ENCODE results near the gene SPATC1L. TPM values are rescaled to one million over a fixed set of nuclear protein-coding genes. Genes with fewer than 3 reads are reported as not detected.

The SPATC1L gene
- total RNA-seq, 1 donor from 2014 or later: 6.3 TPM

GRCh38 chr21:46128933-46129571 is 55.2 kb downstream of the SPATC1L start:
- peak; percentile 8 for ATAC-seq (ENCODE audit: poor library complexity)
- DNase-seq: peak; percentile 49
- intact Hi-C loops (cut with DNase I): no loop called here

DNA sequence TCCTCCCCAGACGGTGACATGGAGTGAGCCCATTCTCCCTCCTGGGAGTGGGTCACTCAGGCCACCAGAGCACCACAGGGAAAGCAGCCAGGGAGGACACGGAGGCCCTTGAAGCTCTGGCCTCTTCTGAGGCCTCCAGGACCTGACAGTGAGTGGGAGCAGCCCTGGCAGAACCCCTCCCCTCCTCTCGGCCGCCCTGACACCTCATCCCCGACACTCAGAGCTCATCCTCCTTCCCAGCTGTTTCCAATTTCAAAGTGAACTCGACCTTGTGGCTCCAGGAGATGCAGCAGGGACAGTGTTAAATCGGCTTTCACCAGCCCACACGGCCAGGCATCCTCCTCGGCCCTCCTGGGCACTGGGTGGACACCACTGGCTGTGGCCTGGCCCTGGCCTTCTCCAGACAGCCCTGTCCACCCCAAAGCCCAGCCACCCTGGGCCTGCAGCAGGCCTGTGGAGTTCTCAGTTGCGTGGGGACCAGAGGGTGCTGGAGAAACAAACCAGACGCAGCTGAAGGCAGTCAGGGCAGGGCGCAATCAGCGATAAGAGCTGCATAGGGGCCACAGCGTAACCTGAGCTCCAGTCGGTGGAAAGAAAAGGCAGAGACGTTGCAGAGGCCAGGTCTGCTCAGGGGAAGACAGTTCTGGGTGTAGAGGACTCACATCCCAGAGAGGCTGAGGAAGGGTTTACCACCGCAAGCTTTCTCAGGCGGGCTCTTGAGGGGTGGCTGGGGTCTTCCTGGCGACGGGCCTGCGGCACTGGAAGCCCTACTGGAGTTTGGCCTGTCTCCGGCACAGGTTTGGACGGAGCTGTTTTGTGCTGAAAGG is 55.9 kb downstream of the SPATC1L start:
- ATAC-seq (ENCODE audit: poor library complexity) (peak; percentile 74), DNase-seq (peak; percentile 78)
- intact Hi-C loops (cut with DNase I): no loop called here

DNA sequence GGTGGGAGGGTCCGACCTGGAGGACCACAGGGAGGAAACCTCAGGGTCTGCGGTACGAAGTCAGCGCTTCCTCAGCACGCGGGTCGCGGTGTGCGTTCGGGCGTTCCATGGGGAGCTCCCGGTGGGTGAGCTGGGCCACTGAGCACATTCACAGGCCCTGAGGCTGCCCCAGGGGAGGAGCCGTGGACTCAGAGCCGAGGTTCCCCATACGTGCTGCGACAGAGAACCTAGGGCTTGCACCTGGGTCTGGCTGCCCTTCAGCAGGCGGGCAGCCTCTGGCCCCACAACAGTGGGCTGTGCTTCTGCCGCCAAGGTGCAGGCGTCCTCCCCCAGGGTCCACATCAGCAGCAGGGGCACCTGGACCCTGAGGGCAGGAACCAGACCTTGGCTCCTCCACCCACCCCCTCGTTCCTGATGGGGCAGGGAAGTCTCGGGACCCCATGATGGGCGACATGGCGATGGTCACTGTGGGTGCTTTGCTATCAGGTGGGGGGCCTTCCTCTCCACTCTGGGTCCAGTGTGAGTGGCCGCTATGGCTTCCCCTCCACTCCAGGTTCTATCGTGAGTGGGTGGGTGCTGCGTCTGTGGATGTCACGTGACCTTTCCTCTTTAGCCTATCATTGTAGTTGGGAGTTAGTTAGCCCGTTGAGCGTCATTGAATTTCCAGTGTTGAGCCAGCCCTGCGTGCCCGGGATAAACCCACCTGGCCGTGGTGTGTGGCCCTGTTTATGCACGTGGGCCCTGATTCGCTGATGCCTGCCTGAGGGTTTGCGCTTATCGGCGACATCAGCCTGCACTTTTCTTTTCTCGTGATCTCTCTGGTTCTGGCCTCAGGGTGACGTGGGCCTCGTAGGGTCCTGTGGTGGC is 56.8 kb downstream of the SPATC1L start:
- no peak for ATAC-seq (ENCODE audit: poor library complexity)
- peak; percentile 38 for DNase-seq
- intact Hi-C loops (cut with DNase I): no loop called here

DNA sequence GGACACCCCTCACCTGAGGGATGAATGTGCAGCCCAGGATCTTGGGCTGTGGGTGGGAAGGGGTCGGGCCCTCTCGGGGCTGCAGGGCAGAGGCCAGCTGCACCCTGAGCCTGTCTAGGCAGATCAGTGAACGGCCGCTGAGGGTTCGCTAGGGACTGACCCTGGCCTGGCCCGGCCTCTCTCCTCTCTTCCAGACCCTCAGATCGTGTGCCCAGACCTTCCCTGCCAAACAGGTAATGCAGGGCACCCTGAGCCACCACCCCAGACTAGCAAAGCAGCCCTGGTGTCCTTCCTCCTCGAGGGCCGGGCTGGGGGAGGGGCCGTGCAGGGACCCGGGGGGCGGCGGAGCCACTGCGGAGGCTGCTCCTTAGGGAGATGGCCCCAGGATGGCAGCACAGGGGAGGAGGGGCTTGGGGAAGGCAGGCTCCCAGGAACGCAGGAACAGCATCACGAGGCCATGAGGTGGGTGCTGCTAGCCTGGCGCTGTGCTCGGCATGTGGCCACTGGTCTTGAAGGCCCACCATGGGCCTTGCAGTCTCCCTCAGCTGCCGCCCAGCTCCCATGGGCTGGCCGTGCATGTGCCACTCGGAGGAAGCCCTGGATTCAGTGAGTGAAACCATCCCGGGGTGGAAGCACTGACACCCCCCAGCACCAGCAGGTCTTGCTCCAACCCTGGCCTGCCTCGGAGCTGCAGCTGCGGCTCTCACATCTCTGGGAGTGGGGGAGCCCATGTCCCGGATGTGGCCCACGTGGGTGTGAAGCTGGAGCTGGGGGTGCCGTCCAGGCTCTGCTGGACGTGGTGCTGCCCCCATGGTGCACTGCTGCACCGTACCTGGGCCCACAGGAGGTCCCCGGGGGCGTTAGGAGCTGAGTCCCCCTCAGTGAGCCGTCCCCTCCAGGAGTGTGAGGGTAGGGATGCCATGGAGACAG is 57.7 kb downstream of the SPATC1L start:
- DNase-seq: peak; percentile 38
- intact Hi-C loops (cut with DNase I): no loop called here

DNA sequence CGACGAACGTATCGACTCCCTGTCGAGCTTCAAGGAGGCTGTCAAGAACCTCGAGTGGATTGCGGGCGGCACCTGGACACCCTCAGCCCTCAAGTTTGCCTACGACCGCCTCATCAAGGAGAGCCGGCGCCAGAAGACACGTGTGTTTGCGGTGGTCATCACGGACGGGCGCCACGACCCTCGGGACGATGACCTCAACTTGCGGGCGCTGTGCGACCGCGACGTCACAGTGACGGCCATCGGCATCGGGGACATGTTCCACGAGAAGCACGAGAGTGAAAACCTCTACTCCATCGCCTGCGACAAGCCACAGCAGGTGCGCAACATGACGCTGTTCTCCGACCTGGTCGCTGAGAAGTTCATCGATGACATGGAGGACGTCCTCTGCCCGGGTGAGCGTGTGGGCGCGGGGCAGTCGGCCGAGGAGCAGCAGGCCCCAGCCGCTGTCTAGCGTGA is 58.4 kb downstream of the SPATC1L start:
- no peak for ATAC-seq (ENCODE audit: poor library complexity)
- intact Hi-C loops (cut with DNase I): no loop called here
- no peak for DNase-seq

More for the DNA sequence above, 57.7 kb downstream of the SPATC1L start:
- ATAC-seq (ENCODE audit: poor library complexity): no peak

- ATAC-seq (ENCODE audit: poor library complexity) (no peak), DNase-seq (peak; percentile 50)
- intact Hi-C loops (cut with DNase I): no loop called here
These were observed 59.1 kb downstream of the SPATC1L start for GRCh38 chr21:46124926-46125845.

GRCh38 chr21:46124083-46124925 is 60.0 kb downstream of the SPATC1L start:
- peak; percentile 34 for DNase-seq
- ATAC-seq (ENCODE audit: poor library complexity): no peak
- intact Hi-C loops (cut with DNase I): no loop called here

GRCh38 chr21:46122758-46123683 is 61.2 kb downstream of the SPATC1L start:
- DNase-seq (no peak), ATAC-seq (ENCODE audit: poor library complexity) (no peak)
- intact Hi-C loops (cut with DNase I): no loop called here

DNA sequence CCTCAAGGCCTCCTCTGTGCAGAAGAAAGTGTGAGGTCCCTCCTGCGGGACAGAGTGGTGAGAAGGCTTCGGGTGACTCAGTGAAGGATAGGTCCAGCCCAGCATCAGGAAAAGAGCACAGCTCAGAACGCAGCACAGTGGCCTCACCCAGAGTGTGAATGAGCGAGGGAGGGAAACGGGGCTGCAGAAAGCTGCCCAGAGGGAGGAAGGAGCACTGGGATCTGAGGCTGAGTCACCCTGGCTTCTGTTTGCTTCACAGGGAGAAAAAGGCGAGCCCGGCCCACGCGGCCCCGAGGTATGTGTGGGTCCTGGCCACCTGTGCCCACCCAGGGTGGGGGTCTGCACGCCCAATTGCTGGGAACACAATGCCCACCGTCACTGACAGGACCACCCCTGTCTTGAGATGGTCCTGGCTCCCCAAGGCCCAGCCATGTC is 62.0 kb downstream of the SPATC1L start:
- ATAC-seq (ENCODE audit: poor library complexity) (no peak), DNase-seq (no peak)
- intact Hi-C loops (cut with DNase I): no loop called here

- no peak for DNase-seq
- intact Hi-C loops (cut with DNase I): no loop called here
- no peak for ATAC-seq (ENCODE audit: poor library complexity)
These were observed 62.7 kb downstream of the SPATC1L start for GRCh38 chr21:46121286-46122221.

DNA sequence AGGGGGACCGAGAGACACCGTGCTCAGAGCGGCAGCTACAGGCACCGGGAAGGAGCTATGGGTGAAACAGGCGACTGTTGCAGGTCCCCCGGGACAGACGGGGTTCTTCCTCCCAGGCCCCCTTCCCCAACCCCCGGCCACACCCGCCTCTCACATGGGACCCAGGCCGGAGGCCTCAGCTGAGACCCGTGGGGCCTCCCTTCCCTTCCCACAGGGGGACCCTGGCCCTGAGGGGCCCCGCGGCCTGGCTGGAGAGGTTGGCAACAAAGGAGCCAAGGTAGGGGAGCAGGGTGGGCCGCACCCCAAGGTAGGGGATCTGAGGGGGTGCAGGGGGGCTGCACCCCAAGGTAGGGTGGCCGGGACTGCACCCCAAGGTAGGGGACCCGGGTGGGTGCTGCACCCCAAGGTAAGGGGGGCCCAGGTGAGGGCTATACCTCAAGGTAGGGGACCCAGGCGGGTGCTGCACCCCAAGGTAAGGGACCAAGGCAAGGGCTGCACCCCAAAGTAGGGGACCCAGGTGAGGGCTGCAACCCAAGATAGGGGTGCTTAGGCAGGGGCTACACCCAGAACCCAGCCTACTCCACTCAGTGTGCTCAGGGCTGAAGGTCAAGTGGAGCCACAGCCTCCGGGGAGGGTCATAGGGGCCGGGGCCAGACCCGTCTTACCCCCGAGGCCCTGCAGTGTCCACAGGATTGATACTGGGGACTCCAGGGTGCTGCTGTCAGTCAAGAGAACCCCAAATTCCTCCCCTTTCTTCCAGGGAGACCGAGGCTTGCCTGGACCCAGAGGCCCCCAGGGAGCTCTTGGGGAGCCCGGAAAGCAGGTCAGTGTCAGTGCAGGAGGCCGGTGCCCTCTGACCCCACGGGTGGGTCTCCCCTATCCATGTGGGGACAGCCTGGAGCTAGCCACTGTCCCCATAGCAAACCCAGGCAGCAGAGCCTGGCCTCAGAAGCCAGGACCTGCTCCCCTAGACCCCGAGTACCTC is 63.7 kb downstream of the SPATC1L start:
- DNase-seq (no peak), ATAC-seq (ENCODE audit: poor library complexity) (no peak)
- intact Hi-C loops (cut with DNase I): no loop called here

DNA sequence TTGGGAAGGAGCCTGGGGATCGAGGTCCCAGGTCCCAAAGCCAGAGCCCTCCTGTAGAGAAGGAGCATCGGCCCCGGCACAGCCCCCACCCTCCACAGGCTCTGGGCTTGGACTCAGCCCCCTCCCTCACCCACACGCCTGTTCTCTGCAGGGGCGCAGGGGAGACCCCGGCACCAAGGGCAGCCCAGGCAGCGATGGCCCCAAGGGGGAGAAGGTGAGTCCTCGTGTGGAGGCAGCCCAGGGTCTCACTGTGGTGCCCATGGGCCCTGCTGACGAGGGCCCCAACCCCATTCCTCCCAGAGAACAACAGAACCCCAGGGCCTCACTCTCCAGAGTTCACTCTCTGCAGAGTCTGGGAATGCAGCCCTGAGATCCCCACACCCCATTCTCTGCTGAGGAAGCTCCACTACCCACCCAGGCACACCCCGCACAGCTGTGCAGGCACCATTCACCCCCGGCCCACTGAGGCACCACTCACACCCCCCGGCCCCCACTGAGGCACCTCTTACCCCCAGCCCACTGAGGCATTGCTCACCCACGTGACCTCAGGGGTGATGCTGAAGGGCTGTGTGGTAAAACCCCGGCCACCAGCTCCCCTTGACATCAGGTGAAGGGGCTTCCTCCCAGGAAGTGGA is 64.5 kb downstream of the SPATC1L start:
- DNase-seq (no peak), ATAC-seq (ENCODE audit: poor library complexity) (no peak)
- intact Hi-C loops (cut with DNase I): no loop called here

DNA sequence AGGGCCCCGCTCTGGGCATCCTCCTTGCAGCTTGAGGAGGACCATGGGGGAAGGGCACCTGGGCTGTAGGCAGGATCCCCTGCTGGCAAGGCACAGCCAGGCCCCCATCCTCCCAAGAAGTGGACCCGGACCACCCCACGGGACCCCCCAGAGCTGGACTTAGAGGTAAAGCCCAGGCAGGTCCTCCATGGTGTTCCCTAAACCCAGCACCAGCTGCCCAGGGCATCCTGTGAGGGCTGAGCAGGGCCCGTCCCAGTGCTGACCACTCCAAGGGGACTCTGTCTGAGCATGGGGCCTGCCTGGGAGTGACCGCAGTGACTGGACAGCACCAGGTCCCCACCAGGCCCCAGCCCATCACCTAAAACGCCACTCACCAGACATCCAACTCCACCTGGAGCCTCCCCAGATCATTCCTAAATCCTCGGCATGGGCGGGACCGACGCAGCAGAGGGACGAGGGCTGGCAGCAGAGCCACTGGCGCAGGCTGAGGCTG is 65.1 kb downstream of the SPATC1L start:
- intact Hi-C loops (cut with DNase I): no loop called here
- no peak for ATAC-seq (ENCODE audit: poor library complexity)
- DNase-seq: no peak
